Trophoblast cell (in vitro differentiated cells and primary cell): Measurements from ENCODE around the gene KCNAB2.
"Not testable (repeated sequence)": the region's sequence is repeated elsewhere in the genome, so short reads cannot be mapped to it uniquely, and the experiment has no call there.

Experiments used
- DNase-seq, 2 donors: peaks; one replicate each; pipeline ENCODE4 v3.0.0-alpha.2; 2016
- H2AFZ ChIP-seq: 2 replicates; pipeline ENCODE4 v1.6.1; 2013; ENCODE audit warnings: low read length, moderate library complexity, mild to moderate bottlenecking; ENCODE audit not compliant: insufficient read depth, poor library complexity
- H2AK5ac ChIP-seq: 2 replicates; pipeline ENCODE4 v1.6.1; 2013; ENCODE audit warnings: mild to moderate bottlenecking, low read length
- H2BK120ac ChIP-seq: 2 replicates; pipeline ENCODE4 v1.6.1; 2013; ENCODE audit warnings: low read length, mild to moderate bottlenecking, moderate library complexity; ENCODE audit not compliant: insufficient read depth, poor library complexity
- H2BK12ac ChIP-seq: 2 replicates; pipeline ENCODE4 v1.6.1; 2013; ENCODE audit warnings: mild to moderate bottlenecking, low read length, moderate library complexity
- H2BK5ac ChIP-seq: 2 replicates; pipeline ENCODE4 v1.6.1; 2013; ENCODE audit warnings: low read length, low read depth, moderate library complexity, mild to moderate bottlenecking; ENCODE audit not compliant: poor library complexity
- H3K14ac ChIP-seq: 2 replicates; pipeline ENCODE4 v1.6.1; 2013; ENCODE audit warnings: mild to moderate bottlenecking, low read length
- H3K18ac ChIP-seq: 2 replicates; pipeline ENCODE4 v1.6.1; 2013; ENCODE audit warnings: mild to moderate bottlenecking, low read length
- H3K23ac ChIP-seq: 2 replicates; pipeline ENCODE4 v1.6.1; 2013; ENCODE audit warnings: low read length
- H3K27ac ChIP-seq: 2 replicates; pipeline ENCODE4 v1.5.1; 2013; ENCODE audit warnings: low read depth, mild to moderate bottlenecking, inconsistent platforms, low read length, moderate library complexity
- H3K27me3 ChIP-seq: 2 replicates; pipeline ENCODE4 v1.6.1; 2013; ENCODE audit warnings: inconsistent platforms, mild to moderate bottlenecking, low read length, moderate library complexity; ENCODE audit not compliant: insufficient read depth
- H3K36me3 ChIP-seq, 2 experiments: 1 replicate in 1 of 2; 2 replicates in 1 of 2; pipeline ENCODE4 v1.6.1; 2013; ENCODE audit warnings: low read length in 2 of 2, mild to moderate bottlenecking in 2 of 2, moderate library complexity in 1 of 2; ENCODE audit not compliant: insufficient read depth in 2 of 2, control insufficient read depth in 1 of 2
- H3K4ac ChIP-seq: 2 replicates; pipeline ENCODE4 v1.6.1; 2013; ENCODE audit warnings: low read depth, mild to moderate bottlenecking, low read length, moderate library complexity
- H3K4me1 ChIP-seq, 2 experiments: 1 replicate in 1 of 2; 2 replicates in 1 of 2; pipeline ENCODE4 v1.6.1; 2013; ENCODE audit warnings: low read length in 2 of 2, mild to moderate bottlenecking in 2 of 2, moderate library complexity in 1 of 2; ENCODE audit not compliant: insufficient read depth in 2 of 2, control insufficient read depth in 1 of 2
- H3K4me2 ChIP-seq: 2 replicates; pipeline ENCODE4 v1.6.1; 2013; ENCODE audit warnings: inconsistent platforms, mild to moderate bottlenecking, low read length, moderate library complexity
- H3K4me3 ChIP-seq: 2 replicates; pipeline ENCODE4 v1.5.1; 2013; ENCODE audit warnings: mild to moderate bottlenecking, low read depth, low read length, inconsistent platforms
- H3K79me1 ChIP-seq: one replicate; pipeline ENCODE4 v1.6.1; 2013; ENCODE audit warnings: low read length
- H3K79me2 ChIP-seq: 2 replicates; pipeline ENCODE4 v1.6.1; 2013; ENCODE audit warnings: low read length, mild to moderate bottlenecking; ENCODE audit not compliant: control insufficient read depth, insufficient read depth, poor library complexity
- H3K9ac ChIP-seq: 2 replicates; pipeline ENCODE4 v1.6.1; 2013; ENCODE audit warnings: mild to moderate bottlenecking, low read length
- H3K9me3 ChIP-seq: 2 replicates; pipeline ENCODE4 v1.6.1; 2013; ENCODE audit warnings: low read depth, mild to moderate bottlenecking, control low read depth, inconsistent platforms, low read length; ENCODE audit not compliant: insufficient read depth
- H4K12ac ChIP-seq: 2 replicates; pipeline ENCODE4 v1.6.1; 2013; ENCODE audit warnings: low read depth, mild to moderate bottlenecking, low read length, moderate library complexity
- H4K8ac ChIP-seq: 2 replicates; pipeline ENCODE4 v1.6.1; 2013; ENCODE audit warnings: low read depth, mild to moderate bottlenecking, low read length, moderate library complexity
- H4K91ac ChIP-seq: one replicate; pipeline ENCODE4 v1.6.1; 2013; ENCODE audit warnings: low read depth, mild to moderate bottlenecking, low read length, moderate library complexity
- WGBS: extraction: QIAGEN DNeasy Blood & Tissue Kit; methylation state at CpG from one replicate; pipeline ENCODE4 v1.1.7; 2013; ENCODE audit warnings: missing lambda C conversion rate; ENCODE audit not compliant: insufficient read length, insufficient coverage; ENCODE audit errors: extremely low coverage; 5-methylcytosine and 5-hydroxymethylcytosine counted together

The KCNAB2 gene

DNA sequence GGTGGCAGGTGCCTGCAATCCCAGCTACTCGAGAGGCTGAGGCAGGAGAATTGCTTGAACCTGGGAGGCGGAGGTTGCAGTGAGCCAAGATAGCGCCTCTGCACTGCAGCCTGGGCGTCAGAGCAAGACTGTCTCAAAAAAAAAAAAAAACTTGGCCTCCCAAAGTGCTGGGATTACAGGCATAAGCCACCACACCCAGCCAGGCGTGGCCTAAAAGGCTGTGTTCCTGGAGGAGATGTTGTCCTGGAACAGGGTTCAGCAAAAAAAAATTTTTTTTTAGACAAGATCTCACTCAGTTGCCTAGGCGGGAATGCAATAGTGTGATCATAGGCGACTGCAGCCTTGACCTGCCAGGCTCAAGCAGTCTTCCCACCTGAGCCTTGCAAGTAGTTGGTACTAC, 28.0 kb upstream of the KCNAB2 start:
- H3K4me2 ChIP-seq, H3K36me3 ChIP-seq, H2BK5ac ChIP-seq, H3K79me2 ChIP-seq, H2AK5ac ChIP-seq, H4K8ac ChIP-seq, H4K91ac ChIP-seq, H3K14ac ChIP-seq, H3K23ac ChIP-seq, H3K4me3 ChIP-seq, H2BK120ac ChIP-seq, H3K18ac ChIP-seq, H3K27me3 ChIP-seq, H3K4ac ChIP-seq, DNase-seq, H3K4me1 ChIP-seq, H3K9me3 ChIP-seq, H3K9ac ChIP-seq, H3K27ac ChIP-seq, H3K79me1 ChIP-seq, H2BK12ac ChIP-seq, H4K12ac ChIP-seq, H2AFZ ChIP-seq: not testable (repeated sequence)
- no CpG with 5 or more reads among the region's 7 CpGs for WGBS

GRCh38 chr1:6019166-6019845, 26.4 kb upstream of the KCNAB2 start:
- Histone ChIP-seq H3K79me2 (no peaks in the 10 kb centered on the region), H3K18ac (no peak overlapping the region), H3K4me3 (no peak overlapping the region), H3K9ac (no peak overlapping the region), H2AK5ac (no peak overlapping the region), H4K12ac (no peak overlapping the region), H3K4me2 (no peak overlapping the region), H2BK120ac (no peak overlapping the region), H3K4me1 (no peaks in the 10 kb centered on the region), H3K79me1 (no peaks in the 10 kb centered on the region), H2AFZ (no peak overlapping the region), H3K9me3 (no peaks in the 10 kb centered on the region), H3K14ac (no peak overlapping the region), H4K91ac (no peak overlapping the region), H3K36me3 (no peaks in the 10 kb centered on the region), H3K27me3 (no peaks in the 10 kb centered on the region), H3K23ac (no peak overlapping the region), H2BK5ac (no peak overlapping the region), H3K27ac (no peak overlapping the region), H4K8ac (no peak overlapping the region), H3K4ac (no peak overlapping the region), H2BK12ac (no peak overlapping the region)
- no peak for DNase-seq
- WGBS, result no CpG with 5 or more reads among the region's 15 CpGs

GRCh38 chr1:6022193-6022592, 23.5 kb upstream of the KCNAB2 start:
- no peaks in the 10 kb centered on the region for H3K36me3 ChIP-seq
- WGBS, result no CpG with 5 or more reads among the region's 4 CpGs
- no peaks in the 10 kb centered on the region for H3K9me3 ChIP-seq
- H3K18ac ChIP-seq, result no peak overlapping the region
- no peak overlapping the region for H3K23ac ChIP-seq
- no peak overlapping the region for H3K27ac ChIP-seq
- no peaks in the 10 kb centered on the region for H3K79me1 ChIP-seq
- H2BK5ac ChIP-seq, result no peak overlapping the region
- no peaks in the 10 kb centered on the region for H3K27me3 ChIP-seq
- no peak overlapping the region for H2AK5ac ChIP-seq
- H3K14ac ChIP-seq, result no peak overlapping the region
- no peak for DNase-seq
- H2BK12ac ChIP-seq, result no peak overlapping the region
- no peak overlapping the region for H2BK120ac ChIP-seq
- no peak overlapping the region for H3K9ac ChIP-seq
- H4K8ac ChIP-seq, result no peak overlapping the region
- H3K79me2 ChIP-seq, result no peaks in the 10 kb centered on the region
- no peak overlapping the region for H2AFZ ChIP-seq
- H3K4me2 ChIP-seq, result no peak overlapping the region
- H4K91ac ChIP-seq, result no peak overlapping the region
- no peak overlapping the region for H3K4ac ChIP-seq
- no peak overlapping the region for H3K4me3 ChIP-seq
- no peak overlapping the region for H4K12ac ChIP-seq
- peaks cover 0 to 3% of the 10 kb centered on the region in 2 experiments for H3K4me1 ChIP-seq

GRCh38 chr1:6023346-6023745, 22.3 kb upstream of the KCNAB2 start:
- H3K27me3 ChIP-seq, result no peaks in the 10 kb centered on the region
- H3K9me3 ChIP-seq, result no peaks in the 10 kb centered on the region
- H3K79me2 ChIP-seq, result no peaks in the 10 kb centered on the region
- no peak overlapping the region for H3K9ac ChIP-seq
- H2AFZ ChIP-seq, result no peak overlapping the region
- H4K91ac ChIP-seq, result no peak overlapping the region
- H3K14ac ChIP-seq, result no peak overlapping the region
- peaks cover 0 to 3% of the 10 kb centered on the region in 2 experiments for H3K4me1 ChIP-seq
- no peaks in the 10 kb centered on the region for H3K36me3 ChIP-seq
- H3K23ac ChIP-seq, result no peak overlapping the region
- no peak overlapping the region for H2AK5ac ChIP-seq
- no peak overlapping the region for H4K12ac ChIP-seq
- H3K4me2 ChIP-seq, result no peak overlapping the region
- no peak for DNase-seq
- no peak overlapping the region for H3K4ac ChIP-seq
- no peak overlapping the region for H2BK5ac ChIP-seq
- H2BK12ac ChIP-seq, result no peak overlapping the region
- no peak overlapping the region for H4K8ac ChIP-seq
- no CpG with 5 or more reads among the region's 5 CpGs for WGBS
- no peak overlapping the region for H3K18ac ChIP-seq
- no peak overlapping the region for H2BK120ac ChIP-seq
- H3K79me1 ChIP-seq, result no peaks in the 10 kb centered on the region
- H3K27ac ChIP-seq, result no peak overlapping the region
- H3K4me3 ChIP-seq, result no peak overlapping the region
